Vagina (tissue), 2 donors: ENCODE results near the gene RNU5B-1. TPM values are rescaled to one million over a fixed set of nuclear protein-coding genes. Genes with fewer than 3 reads are reported as not detected.

ENCODE experiments used
- DNase-seq, 2 donors: peaks; one replicate each; pipeline ENCODE4 v3.0.0-alpha.2; 2017; ENCODE audit errors: extremely low spot score in 2 of 2
- H3K27ac ChIP-seq: fragments of 200-600 bp; sonication (generic); one replicate; pipeline ENCODE4 v1.5.1; 2019
- H3K27me3 ChIP-seq: fragments of 200-600 bp; sonication (generic); one replicate; pipeline ENCODE4 v1.5.1; 2019
- H3K36me3 ChIP-seq, 2 donors: fragments of 200-600 bp; sonication (generic); one replicate each; pipeline ENCODE4 v1.5.1; 2017 to 2019
- H3K4me1 ChIP-seq: fragments of 200-600 bp; sonication (generic); one replicate; pipeline ENCODE4 v1.5.1; 2019
- H3K4me3 ChIP-seq, 2 donors: fragments of 200-600 bp; sonication (generic); 1 replicate in 1 of 2; 2 replicates in 1 of 2; pipeline ENCODE4 v1.5.1; 2016 to 2019
- H3K9me3 ChIP-seq: fragments of 200-600 bp; sonication (generic); one replicate; pipeline ENCODE4 v1.5.1; 2019
- CTCF ChIP-seq, 3 experiments: fragments of 450-650 bp in 2 of 3; fragments of 200-600 bp in 1 of 3; sonication (generic) in 1 of 3; IDR thresholded peaks; one replicate each; pipeline ENCODE4 v1.5.1; 2017 to 2019; ENCODE audit warnings: antibody characterized with exemption in 3 of 3, mild to moderate bottlenecking in 2 of 3, moderate library complexity in 2 of 3
- POLR2A ChIP-seq, 2 donors: fragments of 450-650 bp; IDR thresholded peaks; one replicate each; pipeline ENCODE4 v1.6.1; 2017; ENCODE audit warnings: antibody characterized with exemption in 2 of 2, mild to moderate bottlenecking in 2 of 2, moderate library complexity in 2 of 2
- POLR2AphosphoS5 ChIP-seq, 2 donors: sonication (generic); formaldehyde crosslinking; IDR thresholded peaks; one replicate each; pipeline ENCODE4 v1.9.0; 2017; ENCODE audit warnings: antibody characterized with exemption in 2 of 2, mild to moderate bottlenecking in 2 of 2, low read depth in 1 of 2; ENCODE audit not compliant: insufficient read depth in 1 of 2
- intact Hi-C: fragments of 100-400 bp; cut with DNase I; formaldehyde crosslinking; loops from one replicate; pipeline ENCODE4 v1.15.1; 2023
- total RNA-seq: library from RNA; depleted of rRNA; stranded (reverse); fragments of >200 nt; gene quantifications from one replicate; pipeline ENCODE4 v1.2.3, GENCODE V29; 2016

Gene RNU5B-1
- total RNA-seq, 1 donor from 2014 or later: not detected

- intact Hi-C loops: no loop called here
- Histone ChIP-seq H3K27ac (no peak overlapping the region), H3K4me1 (peaks cover 13% of the 10 kb centered on the region), H3K9me3 (no peaks in the 10 kb centered on the region), H3K27me3 (no peaks in the 10 kb centered on the region), H3K36me3 (no peaks in the 10 kb centered on the region), H3K4me3 (no peak overlapping the region)
- TF ChIP-seq CTCF (IDR thresholded peaks at IDR 0.05): no peak
- TF ChIP-seq POLR2AphosphoS5 (IDR thresholded peaks at IDR 0.05; ENCODE audit: insufficient read depth in 1 of 2, low read depth in 1 of 2): no peak
- TF ChIP-seq POLR2A (IDR thresholded peaks at IDR 0.05): no peak
- no peak for DNase-seq
These were observed 2.1 kb downstream of the RNU5B-1 start for GRCh38 chr15:65306551-65306950.

GRCh38 chr15:65307978-65308377, 3.5 kb downstream of the RNU5B-1 start:
- TF ChIP-seq POLR2A (IDR thresholded peaks at IDR 0.05) (no peak), POLR2AphosphoS5 (IDR thresholded peaks at IDR 0.05; ENCODE audit: insufficient read depth in 1 of 2, low read depth in 1 of 2) (no peak), CTCF (IDR thresholded peaks at IDR 0.05) (no peak)
- no peaks in the 10 kb centered on the region for H3K9me3 ChIP-seq
- H3K27me3 ChIP-seq: no peaks in the 10 kb centered on the region
- H3K36me3 ChIP-seq: no peaks in the 10 kb centered on the region
- H3K4me3 ChIP-seq: no peak overlapping the region
- no peak overlapping the region for H3K27ac ChIP-seq
- intact Hi-C loops: no loop called here
- peaks cover 21% of the 10 kb centered on the region for H3K4me1 ChIP-seq
- DNase-seq: no peak

GRCh38 chr15:65309882-65310418, 5.5 kb downstream of the RNU5B-1 start:
- H3K9me3 ChIP-seq: no peaks in the 10 kb centered on the region
- no peak overlapping the region for H3K4me3 ChIP-seq
- H3K27ac ChIP-seq: peak overlapping the region; percentile 49
- H3K36me3 ChIP-seq: no peaks in the 10 kb centered on the region
- intact Hi-C loops: no loop called here
- H3K4me1 ChIP-seq: peaks cover 15% of the 10 kb centered on the region
- no peak for DNase-seq
- H3K27me3 ChIP-seq: no peaks in the 10 kb centered on the region
- no peak for TF ChIP-seq POLR2AphosphoS5 (IDR thresholded peaks at IDR 0.05; ENCODE audit: insufficient read depth in 1 of 2, low read depth in 1 of 2)
- no peak for TF ChIP-seq CTCF (IDR thresholded peaks at IDR 0.05)
- TF ChIP-seq POLR2A (IDR thresholded peaks at IDR 0.05): no peak

GRCh38 chr15:65310431-65311137, 6.1 kb downstream of the RNU5B-1 start:
- Histone ChIP-seq H3K9me3 (no peaks in the 10 kb centered on the region), H3K4me3 (no peak overlapping the region), H3K27me3 (no peaks in the 10 kb centered on the region), H3K4me1 (peaks cover 10% of the 10 kb centered on the region), H3K27ac (peak overlapping the region; percentile 49), H3K36me3 (no peaks in the 10 kb centered on the region)
- no peak for DNase-seq
- intact Hi-C loops: no loop called here
- no peak for TF ChIP-seq POLR2A (IDR thresholded peaks at IDR 0.05)
- no peak for TF ChIP-seq CTCF (IDR thresholded peaks at IDR 0.05)
- TF ChIP-seq POLR2AphosphoS5 (IDR thresholded peaks at IDR 0.05; ENCODE audit: insufficient read depth in 1 of 2, low read depth in 1 of 2): no peak

- Histone ChIP-seq H3K27me3 (no peaks in the 10 kb centered on the region), H3K36me3 (no peaks in the 10 kb centered on the region), H3K4me3 (no peak overlapping the region), H3K27ac (no peak overlapping the region), H3K9me3 (no peaks in the 10 kb centered on the region), H3K4me1 (peaks cover 10% of the 10 kb centered on the region)
- DNase-seq: no peak
- no peak for TF ChIP-seq CTCF (IDR thresholded peaks at IDR 0.05)
- no peak for TF ChIP-seq POLR2AphosphoS5 (IDR thresholded peaks at IDR 0.05; ENCODE audit: insufficient read depth in 1 of 2, low read depth in 1 of 2)
- TF ChIP-seq POLR2A (IDR thresholded peaks at IDR 0.05): no peak
- intact Hi-C loops: no loop called here
These were observed 7.3 kb downstream of the RNU5B-1 start for GRCh38 chr15:65311760-65312159.
